HepG2 (cell line): Measurements from ENCODE around the gene ASGR1. TPM values are rescaled to one million over a fixed set of nuclear protein-coding genes. Genes with fewer than 3 reads are reported as not detected.

ENCODE experiments used
- FOXP1 ChIP-seq, 2 experiments: fragments of 450-650 bp in 1 of 2; IDR thresholded peaks; 2 replicates each; pipeline ENCODE4 v1.6.1; 2017 to 2018; ENCODE audit warnings: antibody characterized with exemption in 1 of 2
- MEF2D ChIP-seq: sonication (generic); formaldehyde crosslinking; IDR thresholded peaks from 2 replicates; pipeline ENCODE4 v1.5.1; 2020; ENCODE audit warnings: mild to moderate bottlenecking, missing genetic modification reagents
- NR2F1 ChIP-seq, 2 experiments: fragments of 450-650 bp in 1 of 2; formaldehyde crosslinking in 1 of 2; IDR thresholded peaks; 2 replicates each; pipeline versions ENCODE4 v1.5.0 to v1.6.1; 2016 to 2020; ENCODE audit warnings: mild to moderate bottlenecking in 1 of 2, missing compliant biosample characterization in 1 of 2, missing genetic modification reagents in 1 of 2, moderate library complexity in 1 of 2
- SALL1 ChIP-seq: sonication (generic); formaldehyde crosslinking; IDR thresholded peaks from 2 replicates; pipeline ENCODE4 v1.8.0; 2022; ENCODE audit warnings: mild to moderate bottlenecking, missing genetic modification reagents
- SNAPC2 ChIP-seq: sonication (generic); formaldehyde crosslinking; IDR thresholded peaks from 2 replicates; pipeline ENCODE4 v1.8.1; 2022; ENCODE audit warnings: mild to moderate bottlenecking, missing genetic modification reagents
- THYN1 ChIP-seq: sonication (generic); formaldehyde crosslinking; IDR thresholded peaks from 2 replicates; pipeline ENCODE4 v1.8.1; 2023; ENCODE audit warnings: low read depth, mild to moderate bottlenecking, moderate library complexity, missing genetic modification reagents, borderline replicate concordance
- ZNF432 ChIP-seq: sonication (generic); formaldehyde crosslinking; IDR thresholded peaks from 2 replicates; pipeline ENCODE4 v1.5.0; 2020; ENCODE audit warnings: missing genetic modification reagents, mild to moderate bottlenecking, borderline replicate concordance
- ZNF451 ChIP-seq: sonication (generic); formaldehyde crosslinking; IDR thresholded peaks from 2 replicates; pipeline ENCODE4 v1.5.0; 2020; ENCODE audit warnings: mild to moderate bottlenecking, missing genetic modification reagents
- ZNF552 ChIP-seq: sonication (generic); formaldehyde crosslinking; IDR thresholded peaks from 2 replicates; pipeline ENCODE4 v1.9.0; 2022; ENCODE audit warnings: missing genetic modification reagents, mild to moderate bottlenecking, borderline replicate concordance
- ZNF761 ChIP-seq: sonication (generic); formaldehyde crosslinking; conservative IDR thresholded peaks from 2 replicates; pipeline ENCODE4 v1.4.0; 2020; ENCODE audit warnings: mild to moderate bottlenecking, missing genetic modification reagents
- ZNF773 ChIP-seq: sonication (generic); formaldehyde crosslinking; IDR thresholded peaks from 2 replicates; pipeline ENCODE4 v1.4.0; 2020; ENCODE audit warnings: missing genetic modification reagents, borderline replicate concordance
- ZNF780A ChIP-seq: sonication (generic); formaldehyde crosslinking; IDR thresholded peaks from 2 replicates; pipeline ENCODE4 v1.8.0; 2022; ENCODE audit warnings: mild to moderate bottlenecking, missing genetic modification reagents, moderate library complexity
- polyA plus RNA-seq, 8 experiments: library from polyadenylated mRNA; depleted of rRNA in 3 of 8; stranded (reverse) in 7 of 8; unstranded in 1 of 8; fragments of >200 nt; fragmentation: Illumina TruSeq in 4 of 8; extraction: Trizol in 4 of 8; gene quantifications; 2 replicates each; pipeline versions ENCODE4 v1.2.1 to v1.2.3, GENCODE V29; 2011 to 2016; ENCODE audit warnings: low read depth in 4 of 8, missing spikeins in 1 of 8, mixed read lengths in 1 of 8; ENCODE audit not compliant: insufficient read depth in 1 of 8
- total RNA-seq, 5 experiments: library from RNA; depleted of rRNA; stranded (reverse); fragments of >200 nt; fragmentation: Illumina TruSeq; extraction: Trizol; gene quantifications; 2 replicates each; pipeline ENCODE4 v1.2.3, GENCODE V29; 2016; ENCODE audit warnings: low read depth in 1 of 5
- TF ChIP-seq, protein P1 (sequence below): sonication (generic); formaldehyde crosslinking; IDR thresholded peaks from 2 replicates; pipeline ENCODE4 v1.8.1; 2023; ENCODE audit warnings: mild to moderate bottlenecking, missing genetic modification reagents
- TF ChIP-seq, protein P2 (sequence below): IDR thresholded peaks from 2 replicates; pipeline ENCODE4 v1.6.1; 2012; ENCODE audit warnings: low read depth, low read length, improper control_type of control experiment
- TF ChIP-seq, protein P3 (sequence below): sonication (generic); formaldehyde crosslinking; IDR thresholded peaks from 2 replicates; pipeline ENCODE4 v1.4.0; 2020; ENCODE audit warnings: missing genetic modification reagents, borderline replicate concordance
- TF ChIP-seq, protein P4 (sequence below): sonication (generic); formaldehyde crosslinking; IDR thresholded peaks from 2 replicates; pipeline ENCODE4 v1.8.0; 2022; ENCODE audit warnings: mild to moderate bottlenecking, missing genetic modification reagents, moderate library complexity
- TF ChIP-seq, protein P5 (sequence below): sonication (generic); formaldehyde crosslinking; IDR thresholded peaks from 2 replicates; pipeline ENCODE4 v1.8.1; 2023; ENCODE audit warnings: missing genetic modification reagents, inconsistent platforms, borderline replicate concordance
- TF ChIP-seq, protein P6 (sequence below): fragments of 450-650 bp; IDR thresholded peaks from 2 replicates; pipeline ENCODE4 v1.6.1; 2017

Gene ASGR1
- total and polyA plus RNA-seq, 2 of the 13 experiments (the other 11 are each of a cell fraction or from before 2014, with no cell fraction given): 353 to 796 TPM

DNA sequence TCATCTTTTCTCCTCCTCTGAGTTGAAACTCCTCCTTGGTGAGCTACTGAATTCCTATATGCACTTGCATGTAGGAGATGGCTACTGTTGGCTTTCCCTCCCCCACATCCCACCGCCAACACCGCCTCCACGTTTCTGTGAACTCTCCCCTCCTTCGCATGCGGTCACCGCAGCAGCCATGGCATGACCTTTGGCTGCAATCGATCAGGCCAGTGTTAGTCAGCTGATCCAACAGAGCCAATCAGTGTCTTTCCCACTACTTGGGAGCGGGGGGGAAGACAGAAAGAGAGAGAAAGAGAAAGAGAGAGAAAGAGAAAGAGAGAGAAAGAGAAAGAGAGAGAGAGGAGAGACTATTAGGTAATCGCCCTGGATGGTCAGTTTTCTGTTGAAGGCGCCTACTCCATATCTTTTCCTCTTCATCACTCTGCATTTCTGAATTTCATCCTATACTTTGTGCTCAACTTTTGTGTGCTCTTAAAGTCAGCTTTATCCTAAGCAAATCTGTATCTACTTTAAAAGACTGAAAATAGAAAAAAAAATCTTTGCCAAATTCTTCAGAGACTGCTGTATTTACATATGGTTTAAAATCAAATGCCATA, 22.7 kb downstream of the ASGR1 start (continued):
- TF ChIP-seq, protein P1, sequence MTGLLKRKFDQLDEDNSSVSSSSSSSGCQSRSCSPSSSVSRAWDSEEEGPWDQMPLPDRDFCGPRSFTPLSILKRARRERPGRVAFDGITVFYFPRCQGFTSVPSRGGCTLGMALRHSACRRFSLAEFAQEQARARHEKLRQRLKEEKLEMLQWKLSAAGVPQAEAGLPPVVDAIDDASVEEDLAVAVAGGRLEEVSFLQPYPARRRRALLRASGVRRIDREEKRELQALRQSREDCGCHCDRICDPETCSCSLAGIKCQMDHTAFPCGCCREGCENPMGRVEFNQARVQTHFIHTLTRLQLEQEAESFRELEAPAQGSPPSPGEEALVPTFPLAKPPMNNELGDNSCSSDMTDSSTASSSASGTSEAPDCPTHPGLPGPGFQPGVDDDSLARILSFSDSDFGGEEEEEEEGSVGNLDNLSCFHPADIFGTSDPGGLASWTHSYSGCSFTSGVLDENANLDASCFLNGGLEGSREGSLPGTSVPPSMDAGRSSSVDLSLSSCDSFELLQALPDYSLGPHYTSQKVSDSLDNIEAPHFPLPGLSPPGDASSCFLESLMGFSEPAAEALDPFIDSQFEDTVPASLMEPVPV (CRISPR knock-in tag): 0 out of 2 replicates have a peak, but pooled peaks have one; percentile 81
- TF ChIP-seq SNAPC2 (peak; percentile 92; the same call in 1 of the 2 replicates), ZNF432 (CRISPR knock-in tag) (no peak), NR2F1 (CRISPR knock-in tag; IDR thresholded peaks at IDR 0.05) (peak; percentile 95 to 98), ZNF780A (CRISPR knock-in tag) (peak; percentile 78; the same call in 1 of the 2 replicates), SALL1 (CRISPR knock-in tag) (peak; percentile 99), ZNF552 (CRISPR knock-in tag) (peak; percentile 91), FOXP1 (IDR thresholded peaks at IDR 0.05) (no peak), FOXP1 (CRISPR knock-in tag; IDR thresholded peaks at IDR 0.05) (0 out of 2 replicates have a peak, but pooled peaks have one; percentile 22), ZNF451 (CRISPR knock-in tag) (peak; percentile 94; the same call in 1 of the 2 replicates), ZNF761 (CRISPR knock-in tag) (peak; percentile 84; the same call in 1 of the 2 replicates), MEF2D (CRISPR knock-in tag) (peak; percentile 90), THYN1 (CRISPR knock-in tag) (0 out of 2 replicates have a peak, but pooled peaks have one; percentile 41), ZNF773 (CRISPR knock-in tag) (peak; percentile 82)
- TF ChIP-seq, protein P2, sequence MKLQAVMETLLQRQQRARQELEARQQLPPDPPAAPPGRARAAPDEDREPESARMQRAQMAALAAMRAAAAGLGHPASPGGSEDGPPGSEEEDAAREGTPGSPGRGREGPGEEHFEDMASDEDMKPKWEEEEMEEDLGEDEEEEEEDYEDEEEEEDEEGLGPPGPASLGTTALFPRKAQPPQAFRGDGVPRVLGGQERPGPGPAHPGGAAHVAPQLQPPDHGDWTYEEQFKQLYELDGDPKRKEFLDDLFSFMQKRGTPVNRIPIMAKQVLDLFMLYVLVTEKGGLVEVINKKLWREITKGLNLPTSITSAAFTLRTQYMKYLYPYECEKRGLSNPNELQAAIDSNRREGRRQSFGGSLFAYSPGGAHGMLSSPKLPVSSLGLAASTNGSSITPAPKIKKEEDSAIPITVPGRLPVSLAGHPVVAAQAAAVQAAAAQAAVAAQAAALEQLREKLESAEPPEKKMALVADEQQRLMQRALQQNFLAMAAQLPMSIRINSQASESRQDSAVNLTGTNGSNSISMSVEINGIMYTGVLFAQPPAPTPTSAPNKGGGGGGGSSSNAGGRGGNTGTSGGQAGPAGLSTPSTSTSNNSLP: peak; percentile 36; the same call in 1 of the 2 replicates
- TF ChIP-seq, protein P3, sequence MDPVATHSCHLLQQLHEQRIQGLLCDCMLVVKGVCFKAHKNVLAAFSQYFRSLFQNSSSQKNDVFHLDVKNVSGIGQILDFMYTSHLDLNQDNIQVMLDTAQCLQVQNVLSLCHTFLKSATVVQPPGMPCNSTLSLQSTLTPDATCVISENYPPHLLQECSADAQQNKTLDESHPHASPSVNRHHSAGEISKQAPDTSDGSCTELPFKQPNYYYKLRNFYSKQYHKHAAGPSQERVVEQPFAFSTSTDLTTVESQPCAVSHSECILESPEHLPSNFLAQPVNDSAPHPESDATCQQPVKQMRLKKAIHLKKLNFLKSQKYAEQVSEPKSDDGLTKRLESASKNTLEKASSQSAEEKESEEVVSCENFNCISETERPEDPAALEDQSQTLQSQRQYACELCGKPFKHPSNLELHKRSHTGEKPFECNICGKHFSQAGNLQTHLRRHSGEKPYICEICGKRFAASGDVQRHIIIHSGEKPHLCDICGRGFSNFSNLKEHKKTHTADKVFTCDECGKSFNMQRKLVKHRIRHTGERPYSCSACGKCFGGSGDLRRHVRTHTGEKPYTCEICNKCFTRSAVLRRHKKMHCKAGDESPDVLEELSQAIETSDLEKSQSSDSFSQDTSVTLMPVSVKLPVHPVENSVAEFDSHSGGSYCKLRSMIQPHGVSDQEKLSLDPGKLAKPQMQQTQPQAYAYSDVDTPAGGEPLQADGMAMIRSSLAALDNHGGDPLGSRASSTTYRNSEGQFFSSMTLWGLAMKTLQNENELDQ (CRISPR knock-in tag): no peak
- TF ChIP-seq, protein P4, sequence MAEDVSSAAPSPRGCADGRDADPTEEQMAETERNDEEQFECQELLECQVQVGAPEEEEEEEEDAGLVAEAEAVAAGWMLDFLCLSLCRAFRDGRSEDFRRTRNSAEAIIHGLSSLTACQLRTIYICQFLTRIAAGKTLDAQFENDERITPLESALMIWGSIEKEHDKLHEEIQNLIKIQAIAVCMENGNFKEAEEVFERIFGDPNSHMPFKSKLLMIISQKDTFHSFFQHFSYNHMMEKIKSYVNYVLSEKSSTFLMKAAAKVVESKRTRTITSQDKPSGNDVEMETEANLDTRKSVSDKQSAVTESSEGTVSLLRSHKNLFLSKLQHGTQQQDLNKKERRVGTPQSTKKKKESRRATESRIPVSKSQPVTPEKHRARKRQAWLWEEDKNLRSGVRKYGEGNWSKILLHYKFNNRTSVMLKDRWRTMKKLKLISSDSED: no peak
- TF ChIP-seq, protein P5, sequence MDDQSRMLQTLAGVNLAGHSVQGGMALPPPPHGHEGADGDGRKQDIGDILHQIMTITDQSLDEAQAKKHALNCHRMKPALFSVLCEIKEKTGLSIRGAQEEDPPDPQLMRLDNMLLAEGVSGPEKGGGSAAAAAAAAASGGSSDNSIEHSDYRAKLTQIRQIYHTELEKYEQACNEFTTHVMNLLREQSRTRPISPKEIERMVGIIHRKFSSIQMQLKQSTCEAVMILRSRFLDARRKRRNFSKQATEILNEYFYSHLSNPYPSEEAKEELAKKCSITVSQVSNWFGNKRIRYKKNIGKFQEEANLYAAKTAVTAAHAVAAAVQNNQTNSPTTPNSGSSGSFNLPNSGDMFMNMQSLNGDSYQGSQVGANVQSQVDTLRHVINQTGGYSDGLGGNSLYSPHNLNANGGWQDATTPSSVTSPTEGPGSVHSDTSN (CRISPR knock-in tag): 0 out of 2 replicates have a peak, but pooled peaks have one; percentile 54
- TF ChIP-seq, protein P6, sequence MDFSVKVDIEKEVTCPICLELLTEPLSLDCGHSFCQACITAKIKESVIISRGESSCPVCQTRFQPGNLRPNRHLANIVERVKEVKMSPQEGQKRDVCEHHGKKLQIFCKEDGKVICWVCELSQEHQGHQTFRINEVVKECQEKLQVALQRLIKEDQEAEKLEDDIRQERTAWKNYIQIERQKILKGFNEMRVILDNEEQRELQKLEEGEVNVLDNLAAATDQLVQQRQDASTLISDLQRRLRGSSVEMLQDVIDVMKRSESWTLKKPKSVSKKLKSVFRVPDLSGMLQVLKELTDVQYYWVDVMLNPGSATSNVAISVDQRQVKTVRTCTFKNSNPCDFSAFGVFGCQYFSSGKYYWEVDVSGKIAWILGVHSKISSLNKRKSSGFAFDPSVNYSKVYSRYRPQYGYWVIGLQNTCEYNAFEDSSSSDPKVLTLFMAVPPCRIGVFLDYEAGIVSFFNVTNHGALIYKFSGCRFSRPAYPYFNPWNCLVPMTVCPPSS: no peak
